Esophagus squamous epithelium (tissue), 4 donors: Measurements from ENCODE around the gene RANBP3L.

Experiments used
- POLR2A ChIP-seq, 4 donors: fragments of 450-650 bp; IDR thresholded peaks; one replicate each; pipeline ENCODE4 v1.6.1; 2017; ENCODE audit warnings: antibody characterized with exemption in 4 of 4, mild to moderate bottlenecking in 4 of 4, moderate library complexity in 3 of 4
- TF ChIP-seq, protein P1 (sequence below), 6 experiments: fragments of 450-650 bp in 4 of 6; fragments of 200-600 bp in 2 of 6; sonication (generic) in 2 of 6; IDR thresholded peaks; one replicate each; pipeline ENCODE4 v1.5.1; 2016 to 2019; ENCODE audit warnings: antibody characterized with exemption in 6 of 6, mild to moderate bottlenecking in 4 of 6, moderate library complexity in 4 of 6

DNA sequence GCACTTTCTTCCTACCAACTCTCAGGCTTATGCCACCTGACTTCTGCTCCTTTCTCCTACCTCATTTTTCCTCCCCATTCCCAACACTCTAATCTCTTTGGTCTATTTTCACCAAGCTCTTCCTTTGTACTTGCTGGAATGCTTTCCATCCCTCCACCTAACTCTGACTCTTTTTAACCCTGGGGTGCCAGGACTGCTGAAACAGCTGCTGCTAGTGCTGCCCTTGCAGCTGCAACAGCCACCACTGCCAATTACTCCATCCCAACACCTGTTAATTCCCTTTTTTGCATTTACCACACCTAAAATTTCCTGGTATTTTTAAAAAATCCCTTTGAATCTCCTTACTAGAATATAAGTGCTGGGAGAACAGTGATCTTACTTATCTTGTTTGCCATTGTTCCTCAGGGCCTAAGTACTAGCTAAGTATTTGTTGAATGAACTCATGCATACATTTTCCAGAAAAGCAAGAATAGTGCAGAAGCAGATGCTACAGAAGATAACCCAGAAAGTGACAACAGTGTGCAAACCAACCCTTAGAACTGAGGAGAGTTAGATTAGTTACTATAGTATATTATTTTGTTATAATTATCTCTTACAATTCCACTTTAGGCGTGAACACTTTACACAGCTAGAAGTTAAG lies 71.4 kb downstream of the RANBP3L start:
- TF ChIP-seq, protein P1, sequence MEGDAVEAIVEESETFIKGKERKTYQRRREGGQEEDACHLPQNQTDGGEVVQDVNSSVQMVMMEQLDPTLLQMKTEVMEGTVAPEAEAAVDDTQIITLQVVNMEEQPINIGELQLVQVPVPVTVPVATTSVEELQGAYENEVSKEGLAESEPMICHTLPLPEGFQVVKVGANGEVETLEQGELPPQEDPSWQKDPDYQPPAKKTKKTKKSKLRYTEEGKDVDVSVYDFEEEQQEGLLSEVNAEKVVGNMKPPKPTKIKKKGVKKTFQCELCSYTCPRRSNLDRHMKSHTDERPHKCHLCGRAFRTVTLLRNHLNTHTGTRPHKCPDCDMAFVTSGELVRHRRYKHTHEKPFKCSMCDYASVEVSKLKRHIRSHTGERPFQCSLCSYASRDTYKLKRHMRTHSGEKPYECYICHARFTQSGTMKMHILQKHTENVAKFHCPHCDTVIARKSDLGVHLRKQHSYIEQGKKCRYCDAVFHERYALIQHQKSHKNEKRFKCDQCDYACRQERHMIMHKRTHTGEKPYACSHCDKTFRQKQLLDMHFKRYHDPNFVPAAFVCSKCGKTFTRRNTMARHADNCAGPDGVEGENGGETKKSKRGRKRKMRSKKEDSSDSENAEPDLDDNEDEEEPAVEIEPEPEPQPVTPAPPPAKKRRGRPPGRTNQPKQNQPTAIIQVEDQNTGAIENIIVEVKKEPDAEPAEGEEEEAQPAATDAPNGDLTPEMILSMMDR (IDR thresholded peaks at IDR 0.05): no peak
- TF ChIP-seq POLR2A (IDR thresholded peaks at IDR 0.05): no peak
